MCF 10A (cell line): ENCODE data around the gene C8G. TPM values are rescaled to one million over a fixed set of nuclear protein-coding genes. Genes with fewer than 3 reads are reported as not detected.

Experiments
- BruUV-seq: library from RNA; stranded (reverse); fragments of 400-500 nt; replicated peaks from 2 replicates; lab custom pipeline; 2021; lab: Mats Ljungman, UMichigan
- CTCF ChIA-PET: fragments of 300-600 bp; sonication (Branson Sonifier 250); formaldehyde crosslinking; extraction: SDS; loops from one replicate; lab custom pipeline; 2021; ENCODE audit warnings: antibody characterized with exemption, inconsistent platforms; lab: Yijun Ruan, JAX
- POLR2A ChIA-PET: fragments of 300-600, 350-650 bp; sonication (Branson Sonifier 250); formaldehyde crosslinking; extraction: SDS; loops from one replicate; lab custom pipeline; 2020; ENCODE audit warnings: antibody characterized with exemption, inconsistent platforms; lab: Yijun Ruan, JAX
- DNase-seq: peaks from one replicate; pipeline ENCODE4 v3.0.0-alpha.2; 2018; ENCODE audit not compliant: unreplicated experiment
- H3K27ac Mint-ChIP-seq: one replicate; pipeline ENCODE4 v1.8.0; 2022; ENCODE audit warnings: mild to moderate bottlenecking, low read depth, mixed read lengths; ENCODE audit not compliant: unreplicated experiment
- H3K27me3 Mint-ChIP-seq: one replicate; pipeline ENCODE4 v1.8.0; 2022; ENCODE audit warnings: mixed read lengths; ENCODE audit not compliant: insufficient read depth, unreplicated experiment
- H3K36me3 Mint-ChIP-seq: one replicate; pipeline ENCODE4 v1.8.0; 2022; ENCODE audit warnings: mild to moderate bottlenecking, moderate library complexity, mixed read lengths; ENCODE audit not compliant: insufficient read depth, unreplicated experiment
- H3K4me1 Mint-ChIP-seq: one replicate; pipeline ENCODE4 v1.8.0; 2022; ENCODE audit warnings: mixed read lengths; ENCODE audit not compliant: insufficient read depth, unreplicated experiment
- H3K4me3 Mint-ChIP-seq: one replicate; pipeline ENCODE4 v1.8.0; 2022; ENCODE audit warnings: mild to moderate bottlenecking, moderate library complexity, mixed read lengths; ENCODE audit not compliant: unreplicated experiment
- H3K9me3 Mint-ChIP-seq: one replicate; pipeline ENCODE4 v1.8.0; 2022; ENCODE audit warnings: mixed read lengths; ENCODE audit not compliant: unreplicated experiment
- intact Hi-C: fragments of 100-400 bp; cut with micrococcal nuclease; formaldehyde crosslinking; loops from 2 replicates; pipeline ENCODE4 v1.14.1; 2022
- total RNA-seq: library from RNA; stranded (reverse); gene quantifications from 2 replicates; pipeline ENCODE4 v1.2.3, GENCODE V29; 2022
- TF ChIP-seq, protein P1 (sequence below): fragments of 200-600 bp; IDR thresholded peaks from one replicate; pipeline ENCODE4 v1.8.0; 2022; ENCODE audit warnings: antibody characterized with exemption, mild to moderate bottlenecking; ENCODE audit not compliant: unreplicated experiment

The C8G gene
- total RNA-seq, 1 experiment from 2014 or later, result 1.0 TPM

DNA sequence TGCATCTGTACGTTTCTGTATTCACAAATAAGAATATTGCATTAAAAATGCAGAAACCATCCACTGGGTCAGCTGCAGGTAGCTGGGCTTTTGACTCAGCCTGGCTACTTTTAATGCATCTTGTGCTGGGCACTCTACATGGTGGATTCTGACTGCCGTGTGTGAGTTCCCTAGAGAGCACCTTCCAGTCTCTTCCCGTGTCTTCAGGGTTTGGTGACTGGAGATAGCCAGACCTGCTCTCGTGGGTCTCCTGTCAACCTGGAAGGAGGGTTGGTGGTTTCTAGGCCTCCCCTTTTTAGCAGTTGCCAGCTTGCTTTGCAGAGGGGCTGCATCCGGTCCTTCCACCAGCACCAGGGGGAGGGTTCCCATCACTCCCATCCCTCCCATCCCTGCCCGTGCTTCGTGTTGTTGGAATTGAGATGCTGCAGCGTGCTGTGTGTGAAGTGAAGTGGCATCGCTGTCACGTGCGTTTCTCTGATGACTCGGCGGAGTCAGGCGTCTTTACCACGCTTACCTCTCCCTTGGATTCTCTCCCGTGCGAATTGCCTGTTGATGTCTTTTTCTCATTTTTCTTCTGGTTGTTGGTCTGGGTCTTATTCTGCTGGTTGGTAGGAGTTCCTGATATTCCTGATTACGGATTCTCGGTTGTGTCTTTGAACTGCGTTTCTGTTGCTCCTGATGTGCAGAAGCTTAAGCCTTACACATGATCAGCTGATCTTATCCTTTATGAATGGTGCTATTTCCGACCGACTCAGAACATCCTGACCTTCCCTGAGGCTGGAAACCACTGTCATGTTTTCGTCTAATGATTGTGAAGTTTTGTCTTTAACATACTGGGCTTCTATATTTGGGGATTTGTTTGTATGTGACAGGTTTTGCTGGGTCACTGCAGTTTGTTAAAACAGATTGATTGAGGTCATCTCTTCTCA, 17.4 kb upstream of the C8G start:
- BruUV-seq, result no TSS peak
- Mint-ChIP-seq H3K27me3 (no peaks in the 10 kb centered on the region), H3K9me3 (no peaks in the 10 kb centered on the region), H3K36me3 (peaks cover 34% of the 10 kb centered on the region), H3K4me1 (peaks cover 11% of the 10 kb centered on the region), H3K4me3 (no peak overlapping the region), H3K27ac (no peak overlapping the region)
- intact Hi-C loops, result no loop called here
- ChIA-PET CTCF (interaction anchor here (0.9 kb wide), 1 partner anchor 16 kb away, joined by 3 read pairs; no protein-coding TSS in a partner anchor), POLR2A (no interaction called here)
- DNase-seq, result no peak
- TF ChIP-seq, protein P1, sequence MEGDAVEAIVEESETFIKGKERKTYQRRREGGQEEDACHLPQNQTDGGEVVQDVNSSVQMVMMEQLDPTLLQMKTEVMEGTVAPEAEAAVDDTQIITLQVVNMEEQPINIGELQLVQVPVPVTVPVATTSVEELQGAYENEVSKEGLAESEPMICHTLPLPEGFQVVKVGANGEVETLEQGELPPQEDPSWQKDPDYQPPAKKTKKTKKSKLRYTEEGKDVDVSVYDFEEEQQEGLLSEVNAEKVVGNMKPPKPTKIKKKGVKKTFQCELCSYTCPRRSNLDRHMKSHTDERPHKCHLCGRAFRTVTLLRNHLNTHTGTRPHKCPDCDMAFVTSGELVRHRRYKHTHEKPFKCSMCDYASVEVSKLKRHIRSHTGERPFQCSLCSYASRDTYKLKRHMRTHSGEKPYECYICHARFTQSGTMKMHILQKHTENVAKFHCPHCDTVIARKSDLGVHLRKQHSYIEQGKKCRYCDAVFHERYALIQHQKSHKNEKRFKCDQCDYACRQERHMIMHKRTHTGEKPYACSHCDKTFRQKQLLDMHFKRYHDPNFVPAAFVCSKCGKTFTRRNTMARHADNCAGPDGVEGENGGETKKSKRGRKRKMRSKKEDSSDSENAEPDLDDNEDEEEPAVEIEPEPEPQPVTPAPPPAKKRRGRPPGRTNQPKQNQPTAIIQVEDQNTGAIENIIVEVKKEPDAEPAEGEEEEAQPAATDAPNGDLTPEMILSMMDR, result no peak

DNA sequence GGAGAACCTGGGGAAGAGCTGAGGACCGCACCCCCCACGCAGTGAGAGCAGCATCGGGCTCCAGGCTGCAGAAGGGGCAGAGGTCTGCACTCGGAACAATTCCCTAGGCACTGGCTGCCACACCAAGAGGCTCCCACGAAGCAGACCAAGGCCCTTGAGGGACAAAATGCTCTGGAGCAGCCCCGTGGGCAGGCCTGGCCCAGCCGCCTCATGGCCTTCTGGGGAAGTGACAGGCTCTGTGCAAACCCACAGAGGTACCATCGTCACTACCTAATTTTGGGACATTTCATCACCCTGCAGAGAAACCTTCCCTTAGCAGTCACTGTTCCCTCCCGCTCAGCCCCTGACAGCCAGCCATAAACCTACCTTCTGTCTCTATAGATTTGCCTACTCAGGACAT, 16.5 kb upstream of the C8G start:
- Mint-ChIP-seq H3K27ac (peak overlapping the region; percentile 3), H3K27me3 (no peaks in the 10 kb centered on the region), H3K36me3 (peaks cover 29% of the 10 kb centered on the region), H3K9me3 (no peaks in the 10 kb centered on the region), H3K4me3 (no peak overlapping the region), H3K4me1 (peaks cover 17% of the 10 kb centered on the region)
- intact Hi-C loops, result no loop called here
- BruUV-seq, result no TSS peak
- ChIA-PET POLR2A (interaction anchor here (0.6 kb wide), 1 partner anchor 30 kb away, joined by 3 read pairs; no protein-coding TSS in a partner anchor), CTCF (interaction anchor here (0.9 kb wide), 1 partner anchor 15 kb away, joined by 3 read pairs; no protein-coding TSS in a partner anchor)
- TF ChIP-seq, protein P1, result no peak
- no peak for DNase-seq

- BruUV-seq, result no TSS peak
- peaks cover 16% of the 10 kb centered on the region for H3K36me3 Mint-ChIP-seq
- POLR2A ChIA-PET, result interaction anchor here (0.6 kb wide), 1 partner anchor 205 kb away, joined by 3 read pairs; no protein-coding TSS in a partner anchor
- TF ChIP-seq, protein P1, result no peak
- H3K4me3 Mint-ChIP-seq, result no peak overlapping the region
- CTCF ChIA-PET, result interaction anchor here (1.0 kb wide), 1 partner anchor 17 kb away, joined by 3 read pairs; no protein-coding TSS in a partner anchor
- H3K4me1 Mint-ChIP-seq, result peaks cover 17% of the 10 kb centered on the region
- intact Hi-C loops, result no loop called here
- H3K27ac Mint-ChIP-seq, result no peak overlapping the region
- no peak for DNase-seq
- H3K9me3 Mint-ChIP-seq, result no peaks in the 10 kb centered on the region
- no peaks in the 10 kb centered on the region for H3K27me3 Mint-ChIP-seq
Observed at GRCh38 chr9:136930014-136930413, 15.0 kb upstream of the C8G start.

DNA sequence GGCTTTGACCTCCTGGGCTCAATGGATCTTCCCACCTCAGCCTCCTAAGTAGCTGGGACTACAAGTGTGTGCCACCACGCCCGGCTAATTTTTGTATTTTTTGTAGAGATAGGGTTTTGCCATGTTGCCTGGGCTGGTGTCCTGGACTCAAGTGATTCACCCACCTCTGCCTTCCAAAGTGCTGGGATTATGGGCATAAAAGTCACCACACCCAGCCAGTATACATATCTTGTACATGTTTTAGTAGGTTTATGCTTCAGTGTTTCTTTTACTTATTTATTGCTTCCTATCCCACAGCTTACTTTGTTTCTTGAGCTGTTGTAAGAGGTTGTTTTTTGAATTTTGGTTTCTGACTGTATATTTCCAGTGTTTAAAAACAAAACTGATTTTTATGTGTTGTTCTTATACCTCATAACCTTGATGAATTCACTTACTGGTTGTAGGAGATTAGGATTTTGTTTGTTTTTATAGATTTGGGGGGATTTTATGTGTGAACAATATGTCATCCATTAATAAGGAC, 13.4 kb upstream of the C8G start:
- no peaks in the 10 kb centered on the region for H3K27me3 Mint-ChIP-seq
- H3K4me3 Mint-ChIP-seq, result no peak overlapping the region
- H3K9me3 Mint-ChIP-seq, result no peaks in the 10 kb centered on the region
- no TSS peak for BruUV-seq
- TF ChIP-seq, protein P1, result no peak
- intact Hi-C loops, result no loop called here
- peak overlapping the region; percentile 67 for H3K27ac Mint-ChIP-seq
- peaks cover 17% of the 10 kb centered on the region for H3K4me1 Mint-ChIP-seq
- POLR2A ChIA-PET, result no interaction called here
- H3K36me3 Mint-ChIP-seq, result peaks cover 13% of the 10 kb centered on the region
- DNase-seq, result no peak
- CTCF ChIA-PET, result interaction anchor here (1.5 kb wide), 1 partner anchor 103 kb away, joined by 3 read pairs; no protein-coding TSS in a partner anchor
